ENCODE measurements around the gene ARHGEF7.

The ARHGEF7 gene

DNA sequence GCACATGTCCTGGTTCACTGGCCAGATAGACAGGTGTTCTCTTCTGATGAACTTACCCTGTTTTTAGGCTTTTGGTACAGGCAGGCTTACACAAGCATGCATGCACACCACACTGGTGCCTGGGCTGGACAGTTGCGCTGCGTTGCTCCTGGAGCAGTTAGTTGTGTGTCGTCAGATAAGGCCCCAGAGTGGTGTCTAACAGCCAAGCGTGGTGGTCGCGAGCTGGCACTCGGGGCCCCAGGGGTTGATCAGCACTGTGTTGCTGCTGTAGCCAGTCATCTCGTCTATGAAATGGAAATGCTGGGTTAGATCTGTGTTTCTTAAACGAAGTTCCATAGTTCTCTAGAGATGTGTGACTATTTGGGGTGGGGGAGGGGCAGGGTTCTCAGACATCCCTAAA lies 180.8 kb downstream of the ARHGEF7 start:
- DNase-seq (ENCODE audit: low read depth in 1 of 2, low spot score in 1 of 2): no peak

GRCh38 chr13:111296417-111296816 lies 181.3 kb downstream of the ARHGEF7 start:
- DNase-seq (ENCODE audit: low read depth in 1 of 2, low spot score in 1 of 2): no peak

GRCh38 chr13:111298214-111298975 lies 183.3 kb downstream of the ARHGEF7 start:
- DNase-seq (ENCODE audit: low read depth in 1 of 2, low spot score in 1 of 2): no peak

DNA sequence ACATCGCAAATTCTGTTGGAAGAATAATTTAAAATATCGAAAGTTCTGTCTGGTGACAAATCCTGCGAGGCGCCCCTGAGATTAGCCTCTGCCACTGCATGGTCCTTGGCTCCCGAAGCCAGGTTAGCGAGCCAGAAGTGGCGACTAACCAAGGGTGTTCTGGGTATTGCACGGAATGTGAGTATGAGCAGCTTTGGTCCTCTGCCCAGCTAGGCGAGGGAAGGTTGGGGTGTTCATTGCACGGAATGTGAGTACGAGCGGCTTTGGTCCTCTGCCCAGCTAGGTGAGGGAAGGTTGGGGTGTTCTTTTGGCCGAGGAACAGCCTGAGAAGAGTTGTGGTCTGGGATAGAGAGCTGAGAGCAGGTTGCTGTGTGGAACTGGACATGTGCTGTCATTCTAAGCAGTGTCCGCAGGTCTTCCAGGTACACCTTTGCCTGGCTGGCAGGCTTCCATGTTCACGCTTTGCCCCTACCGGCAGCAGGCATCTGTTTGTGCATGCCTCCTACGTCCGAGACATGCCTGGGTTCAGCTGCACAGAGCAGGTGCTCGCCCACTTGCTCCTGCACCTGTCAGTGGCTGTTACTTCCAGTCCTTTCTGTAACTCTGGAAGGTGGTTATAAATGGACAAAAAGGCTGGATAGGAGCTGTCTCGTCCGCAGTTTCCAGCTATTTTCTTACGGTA lies 187.1 kb downstream of the ARHGEF7 start:
- no peak for DNase-seq (ENCODE audit: low read depth in 1 of 2, low spot score in 1 of 2)

- DNase-seq (ENCODE audit: low read depth in 1 of 2, low spot score in 1 of 2): no peak
Measured at GRCh38 chr13:111303559-111303958, 188.4 kb downstream of the ARHGEF7 start.

DNA sequence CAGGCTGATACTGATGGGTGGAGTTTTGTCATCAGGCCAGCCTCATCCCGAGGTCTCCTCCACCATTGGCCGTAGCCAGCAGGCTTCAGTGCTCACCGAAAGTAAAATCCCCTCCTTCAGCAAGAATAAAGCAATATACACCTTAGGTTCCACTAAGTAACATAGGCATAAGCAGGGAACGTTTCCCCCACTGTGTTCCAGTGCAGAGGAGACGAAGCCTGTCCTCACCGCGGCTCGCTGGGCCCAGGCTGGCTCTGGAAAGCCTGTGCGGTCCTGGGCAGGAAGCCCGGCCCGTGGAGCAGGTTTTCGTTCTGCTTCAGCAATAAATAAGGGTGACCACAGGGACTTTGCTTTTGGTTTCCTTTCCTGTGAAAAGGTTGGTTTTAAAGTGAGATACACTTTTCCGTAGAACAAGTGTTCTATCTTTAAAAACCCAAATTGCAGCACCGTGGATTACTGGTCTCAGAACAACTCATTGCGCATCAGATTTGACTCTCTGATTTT lies 189.0 kb downstream of the ARHGEF7 start:
- DNase-seq (ENCODE audit: low read depth in 1 of 2, low spot score in 1 of 2): no peak

DNA sequence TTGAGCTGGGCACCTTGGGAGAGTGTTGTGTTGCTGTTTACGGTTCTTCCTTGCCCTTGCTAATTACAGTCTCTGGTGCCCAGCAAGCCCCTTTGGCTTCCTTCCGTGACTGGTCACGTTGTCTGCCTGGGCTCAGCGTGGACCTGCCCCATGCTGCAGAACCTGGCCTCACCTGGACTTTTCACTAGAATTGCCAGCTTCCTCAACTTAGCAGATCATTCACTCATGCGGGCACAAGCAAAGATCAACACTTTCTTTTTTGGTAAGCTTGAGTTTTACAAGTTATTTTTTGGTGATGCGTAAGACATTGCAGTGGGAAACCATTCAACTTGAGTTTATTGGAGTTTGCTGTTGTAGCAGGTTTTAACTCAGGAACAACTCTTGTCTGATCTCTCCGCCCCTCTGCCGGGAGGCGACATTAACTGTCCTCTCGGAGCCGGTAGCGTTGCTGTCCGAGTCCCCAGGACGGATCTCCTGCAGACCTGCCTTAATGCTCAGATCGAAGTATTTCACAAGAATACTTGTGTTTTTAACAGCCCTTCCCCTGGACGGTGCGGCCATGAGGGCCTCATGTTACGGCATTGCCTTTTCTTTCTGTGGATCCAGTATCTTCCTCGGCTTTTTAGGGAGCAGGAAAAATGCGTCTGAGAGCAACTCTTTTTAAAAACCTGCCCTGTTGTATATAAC lies 189.6 kb downstream of the ARHGEF7 start:
- DNase-seq (ENCODE audit: low read depth in 1 of 2, low spot score in 1 of 2): no peak

DNA sequence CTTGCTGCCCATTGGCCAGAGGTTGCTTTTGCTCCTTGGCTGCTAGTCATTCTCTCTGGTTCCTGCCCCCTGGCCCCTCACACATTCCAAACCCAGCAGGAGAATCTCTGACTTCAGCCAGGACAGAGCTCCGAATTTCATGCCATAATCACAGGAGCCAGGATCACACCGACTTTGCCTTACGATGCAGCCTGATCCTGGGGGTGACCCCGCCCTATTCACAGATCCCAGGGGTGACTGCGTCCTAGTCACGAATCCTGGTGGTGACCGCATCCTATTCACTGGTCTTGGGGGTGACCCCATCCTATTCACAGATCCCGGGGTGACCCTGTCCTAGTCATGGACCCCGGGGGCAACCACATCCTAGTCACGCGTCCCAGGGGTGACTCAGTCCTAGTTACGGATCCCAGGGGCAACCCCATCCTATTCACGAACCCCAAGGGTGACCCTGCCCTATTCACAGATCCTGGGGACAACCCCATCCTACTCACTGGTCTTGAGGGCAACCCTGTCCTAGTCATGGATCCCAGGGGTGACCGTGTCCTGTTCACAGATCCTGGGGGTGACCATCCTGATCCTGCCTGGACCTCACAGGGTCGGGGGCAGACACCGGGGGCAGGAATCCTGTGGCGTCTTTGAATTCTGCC lies 198.0 kb downstream of the ARHGEF7 start:
- no peak for DNase-seq (ENCODE audit: low read depth in 1 of 2, low spot score in 1 of 2)

DNA sequence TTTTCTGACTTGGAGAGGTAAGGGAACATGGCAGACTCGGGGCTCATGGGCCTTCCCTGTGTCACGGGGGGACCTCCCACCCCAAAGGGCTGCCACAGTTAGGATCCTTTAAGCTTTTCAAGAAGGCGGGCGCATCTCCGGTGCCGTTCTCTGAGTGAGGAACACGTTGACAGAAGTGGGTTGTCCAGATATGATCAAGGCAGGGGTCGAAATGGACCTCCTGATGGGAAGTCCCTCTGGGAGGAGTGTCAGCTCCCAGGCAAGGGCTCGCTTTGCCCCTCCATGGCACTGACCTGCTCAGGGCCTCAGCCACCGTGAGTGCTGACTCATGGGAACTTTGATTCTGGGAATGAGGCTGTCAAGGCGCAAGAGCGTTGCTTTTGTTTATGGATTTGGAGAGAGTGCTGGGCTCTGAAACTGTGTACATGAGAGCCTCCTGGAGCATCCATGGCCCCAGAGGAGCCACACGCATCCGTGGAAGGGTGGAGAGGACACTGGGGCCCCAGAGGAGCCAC lies 198.9 kb downstream of the ARHGEF7 start:
- no peak for DNase-seq (ENCODE audit: low read depth in 1 of 2, low spot score in 1 of 2)

DNA sequence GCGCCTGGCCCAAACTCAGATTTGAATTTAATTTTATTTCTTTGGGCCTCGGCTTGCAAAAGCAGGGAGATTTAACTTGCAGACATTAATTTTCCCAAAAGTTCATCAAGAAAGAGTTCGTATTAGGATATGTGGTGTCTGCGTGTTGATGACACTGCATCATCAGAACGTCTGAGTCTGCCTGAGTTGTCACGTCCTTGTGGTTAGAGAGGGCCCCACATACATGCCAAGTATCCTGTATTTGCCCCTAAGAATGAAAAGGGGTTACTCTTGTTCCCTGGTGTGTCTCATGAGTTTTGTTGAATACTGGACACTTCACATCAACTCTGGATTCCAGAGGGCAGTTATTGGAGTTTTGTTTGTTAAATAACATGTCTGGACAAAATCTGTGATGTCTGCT lies 199.7 kb downstream of the ARHGEF7 start:
- DNase-seq (ENCODE audit: low read depth in 1 of 2, low spot score in 1 of 2): no peak

DNA sequence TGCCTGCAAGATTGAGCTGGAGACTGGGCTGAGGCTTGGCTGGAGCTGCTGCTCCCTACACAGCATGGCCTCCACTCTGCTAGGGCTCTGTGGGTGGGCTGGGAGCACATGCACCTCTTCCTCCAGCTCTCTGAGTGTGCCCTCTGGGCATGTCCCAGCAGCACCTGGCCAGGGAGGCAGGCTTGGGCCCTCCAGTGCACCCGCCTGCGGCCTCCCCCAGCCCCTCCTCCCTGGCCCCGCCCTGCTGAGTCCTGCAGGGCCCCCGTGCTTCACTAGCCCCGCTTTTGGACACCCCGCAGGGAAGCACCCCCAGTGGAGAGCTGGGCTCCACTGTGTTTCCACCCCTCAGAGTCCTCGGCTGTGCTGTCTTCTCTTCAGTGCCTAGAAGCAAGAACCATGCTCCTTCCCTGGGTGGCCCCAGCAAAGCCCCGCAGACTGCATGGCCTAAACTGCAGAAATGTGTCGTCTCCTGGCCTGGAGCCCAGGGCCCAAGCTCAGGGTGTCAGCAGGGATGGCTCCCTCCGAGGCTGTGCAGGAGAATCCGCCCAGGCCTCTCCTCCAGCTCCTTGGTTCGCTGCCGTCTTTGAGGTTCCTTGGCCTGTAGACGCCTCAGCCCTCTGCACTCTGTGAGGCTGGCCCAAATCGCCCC lies 200.4 kb downstream of the ARHGEF7 start:
- DNase-seq (ENCODE audit: low read depth in 1 of 2, low spot score in 1 of 2): no peak

DNA sequence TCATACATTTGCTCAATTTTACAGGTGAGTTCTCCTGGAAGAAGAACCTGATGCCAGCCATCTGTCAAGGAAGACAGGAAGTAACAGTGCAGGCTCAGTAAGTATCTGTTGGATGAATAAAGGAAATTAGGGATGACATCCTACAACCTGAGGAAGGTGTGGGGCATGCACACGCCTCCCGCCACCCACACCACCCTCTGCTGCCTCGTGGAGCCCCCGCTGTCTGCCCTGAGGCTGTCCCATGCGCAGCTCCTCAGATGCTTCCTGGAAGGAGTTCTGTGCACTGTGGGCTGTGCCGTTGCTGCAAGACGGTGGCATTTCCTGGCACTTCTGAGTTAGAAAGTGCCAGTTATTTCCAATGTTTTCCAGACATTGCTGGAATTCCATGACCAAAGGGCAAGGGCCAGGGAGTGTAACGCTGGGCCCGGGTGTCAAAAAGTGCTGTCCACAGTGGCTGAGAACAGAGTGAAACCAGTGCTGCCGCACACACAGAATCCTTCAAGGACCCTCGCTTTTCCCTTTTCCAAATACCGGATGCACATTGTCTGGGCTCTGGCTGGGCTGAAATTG lies 201.1 kb downstream of the ARHGEF7 start:
- DNase-seq (ENCODE audit: low read depth in 1 of 2, low spot score in 1 of 2): no peak

GRCh38 chr13:111317042-111317550 lies 202.0 kb downstream of the ARHGEF7 start:
- DNase-seq (ENCODE audit: low read depth in 1 of 2, low spot score in 1 of 2): no peak

GRCh38 chr13:111317571-111318345 lies 202.6 kb downstream of the ARHGEF7 start:
- DNase-seq (ENCODE audit: low read depth in 1 of 2, low spot score in 1 of 2): no peak

GRCh38 chr13:111318386-111318785 lies 203.3 kb downstream of the ARHGEF7 start:
- DNase-seq (ENCODE audit: low read depth in 1 of 2, low spot score in 1 of 2): no peak

DNA sequence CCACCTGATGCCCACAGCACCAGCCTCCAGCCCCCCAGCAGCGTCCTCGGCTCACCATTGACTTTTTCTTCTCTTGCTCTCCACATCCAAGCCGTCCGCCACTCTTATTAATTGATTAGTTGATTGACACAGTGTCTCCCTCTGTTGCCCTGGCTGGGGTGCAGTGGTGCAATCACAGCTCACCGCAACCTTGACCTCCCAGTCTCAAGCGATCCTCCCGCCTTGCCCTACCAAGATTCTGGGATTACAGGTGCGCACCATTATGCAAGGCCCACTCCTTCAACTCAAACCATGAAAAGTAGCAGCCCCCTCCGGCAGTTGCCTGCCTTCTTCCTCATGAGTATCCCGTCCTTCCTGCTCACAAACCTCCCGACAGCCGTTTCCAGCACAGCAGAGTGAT lies 204.4 kb downstream of the ARHGEF7 start:
- no peak for DNase-seq (ENCODE audit: low read depth in 1 of 2, low spot score in 1 of 2)

- no peak for DNase-seq (ENCODE audit: low read depth in 1 of 2, low spot score in 1 of 2)
Measured at GRCh38 chr13:111319998-111320911, 205.1 kb downstream of the ARHGEF7 start, which contains the start of gene TEX29. TSS of gene TEX29 (plus strand) at chr13:111320642. CDS start at chr13:111320891, 249 bp downstream.

All from activated T-helper 1 cell treated with anti-CD3 and anti-CD28 coated beads, Interleukin-2, amount 50 U/mL, for 16 hours (primary cell).